ENCODE data around the gene IL21R.

- TF ChIP-seq EP300 (IDR thresholded peaks at IDR 0.05; ENCODE audit: borderline replicate concordance in 1 of 2, control insufficient read depth in 1 of 2, low read depth in 2 of 2, low read length in 2 of 2), result no peak
- TF ChIP-seq RAD21 (IDR thresholded peaks at IDR 0.05; ENCODE audit: insufficient read depth, low read depth, low read length), result no peak
- no peak for TF ChIP-seq RCOR1 (conservative IDR thresholded peaks at IDR 0.05; ENCODE audit: low read depth, low read length)
- no peak for TF ChIP-seq ZNF274 (IDR thresholded peaks at IDR 0.05; ENCODE audit: insufficient read depth, insufficient read length)
- TF ChIP-seq POLR2AphosphoS2 (IDR thresholded peaks at IDR 0.05; ENCODE audit: low read depth, low read length), result no peak
- TF ChIP-seq EZH2 (IDR thresholded peaks at IDR 0.05; ENCODE audit: borderline replicate concordance, control insufficient read depth, low read depth, low read length), result no peak
- TF ChIP-seq ZZZ3 (IDR thresholded peaks at IDR 0.05; ENCODE audit: control insufficient read depth, insufficient read length, low read depth), result no peak
- no peak for TF ChIP-seq SP1 (IDR thresholded peaks at IDR 0.05; ENCODE audit: low read depth, low read length)
- TF ChIP-seq CTCF (IDR thresholded peaks at IDR 0.05 in 2 of 3, conservative IDR thresholded peaks at IDR 0.05 in 1 of 3; ENCODE audit: control insufficient read depth in 2 of 3, extremely low read depth in 1 of 3, insufficient read depth in 1 of 3, low read depth in 3 of 3, low read length in 3 of 3), result no peak
- no peak for TF ChIP-seq SIN3A (IDR thresholded peaks at IDR 0.05; ENCODE audit: low read depth, low read length)
Measured at GRCh38 chr16:27483088-27483437, 81.1 kb downstream of the IL21R start.
